ENCODE results near the gene TGM4. TPM values are rescaled to one million over a fixed set of nuclear protein-coding genes. Genes with fewer than 3 reads are reported as not detected.

Gene TGM4
- total and polyA plus RNA-seq, 10 of the 15 experiments (the other 5 are each of a cell fraction or from before 2014, with no cell fraction given) = not detected

- no peaks in the 10 kb centered on the region for H4K20me1 ChIP-seq (ENCODE audit: control insufficient read depth, insufficient read depth)
- SMC1A ChIA-PET (ENCODE audit: uncharacterized antibody, unreplicated experiment) = no interaction called here
- POLR2A ChIA-PET = interaction anchor here (0.5 kb wide), 1 partner anchor 16 kb away, joined by 4 read pairs; no protein-coding TSS in a partner anchor
- DNase-seq (ENCODE audit: low read depth, low spot score) = no peak
- TF ChIP-seq SMAD1 (IDR thresholded peaks at IDR 0.05; ENCODE audit: low read depth, partially characterized antibody) = no peak
- TF ChIP-seq RUNX3 (IDR thresholded peaks at IDR 0.05; ENCODE audit: low read length) = peak; percentile 38; the same call in 1 of the 2 replicates
- H3K36me3 ChIP-seq (ENCODE audit: control insufficient read depth in 2 of 2, insufficient read depth in 2 of 2, low read length in 1 of 2) = 0 out of 4 replicates have a peak, but pooled peaks cover 0 to 2% of the 10 kb centered on the region in 2 experiments
- no peaks in the 10 kb centered on the region for H3K9me3 ChIP-seq (replicated peaks; ENCODE audit: control insufficient read depth, insufficient read depth, low read length)
- H3K4me2 ChIP-seq (ENCODE audit: control insufficient read depth, insufficient read depth) = no peak overlapping the region
- H3K27me3 ChIP-seq (replicated peaks in 1 of 2; ENCODE audit: control insufficient read depth in 2 of 2, insufficient read depth in 2 of 2, low read length in 1 of 2) = no peaks in the 10 kb centered on the region
- no peak overlapping the region for H3K9ac ChIP-seq (ENCODE audit: control insufficient read depth, insufficient read depth, low read length)
- no peak for FAIRE-seq
- peaks cover 3% of the 10 kb centered on the region; the same call in 1 of the 2 replicates for H3K79me2 ChIP-seq (ENCODE audit: control insufficient read depth, insufficient read depth, low read length)
- CTCF ChIA-PET = interaction anchor here (1.1 to 1.6 kb wide), 2 partner anchors 47 to 48 kb away, joined by 3 to 6 read pairs; no protein-coding TSS in a partner anchor
- in situ Hi-C loops (cut with MboI) (no loop called here), intact Hi-C loops (cut with micrococcal nuclease; ENCODE audit: unreplicated experiment) (no loop called here)
- no peak for ATAC-seq
- no peak overlapping the region for H3K27ac ChIP-seq (ENCODE audit: control insufficient read depth, insufficient read depth)
- BruUV-seq (replicated peaks) = no TSS peak
- no peaks in the 10 kb centered on the region for H3K4me1 ChIP-seq (ENCODE audit: control insufficient read depth, insufficient read depth, low read length)
- H2AFZ ChIP-seq (ENCODE audit: control insufficient read depth, low read depth, low read length) = no peak overlapping the region
- no peak overlapping the region for H3K4me3 ChIP-seq
- RAD21 ChIA-PET (ENCODE audit: unreplicated experiment) = no interaction called here
- WGBS (ENCODE audit: insufficient coverage, insufficient replicate concordance, low lambda C conversion rate, missing lambda C conversion rate) = 76% methylated on average over 7 of the region's 7 CpGs
Measured at GRCh38 chr3:44865272-44866035, 9.0 kb upstream of the TGM4 start.

- Histone ChIP-seq H3K4me1 (ENCODE audit: control insufficient read depth, insufficient read depth, low read length) (no peaks in the 10 kb centered on the region), H3K27ac (ENCODE audit: control insufficient read depth, insufficient read depth) (no peak overlapping the region), H3K9ac (ENCODE audit: control insufficient read depth, insufficient read depth, low read length) (no peak overlapping the region), H3K27me3 (replicated peaks in 1 of 2; ENCODE audit: control insufficient read depth in 2 of 2, insufficient read depth in 2 of 2, low read length in 1 of 2) (no peaks in the 10 kb centered on the region), H3K79me2 (ENCODE audit: control insufficient read depth, insufficient read depth, low read length) (peaks cover under 1% of the 10 kb centered on the region; the same call in 1 of the 2 replicates), H3K4me2 (ENCODE audit: control insufficient read depth, insufficient read depth) (no peak overlapping the region), H2AFZ (ENCODE audit: control insufficient read depth, low read depth, low read length) (no peak overlapping the region), H4K20me1 (ENCODE audit: control insufficient read depth, insufficient read depth) (no peaks in the 10 kb centered on the region), H3K4me3 (no peak overlapping the region), H3K9me3 (replicated peaks; ENCODE audit: control insufficient read depth, insufficient read depth, low read length) (no peaks in the 10 kb centered on the region), H3K36me3 (ENCODE audit: control insufficient read depth in 2 of 2, insufficient read depth in 2 of 2, low read length in 1 of 2) (0 out of 4 replicates have a peak, but pooled peaks cover 0 to 2% of the 10 kb centered on the region in 2 experiments)
- no peak for ATAC-seq
- in situ Hi-C loops (cut with MboI) (no loop called here), intact Hi-C loops (cut with micrococcal nuclease; ENCODE audit: unreplicated experiment) (no loop called here)
- BruUV-seq (replicated peaks) = no TSS peak
- RAD21 ChIA-PET (ENCODE audit: unreplicated experiment) = no interaction called here
- POLR2A ChIA-PET = no interaction called here
- no peak for FAIRE-seq
- no peak for DNase-seq (ENCODE audit: low read depth, low spot score)
- 97% methylated on average over 7 of the region's 7 CpGs for WGBS (ENCODE audit: insufficient coverage, insufficient replicate concordance, low lambda C conversion rate, missing lambda C conversion rate)
- CTCF ChIA-PET = interaction anchor here (1.2 kb wide), 1 partner anchor 125 kb away, joined by 3 read pairs; no protein-coding TSS in a partner anchor
- SMC1A ChIA-PET (ENCODE audit: uncharacterized antibody, unreplicated experiment) = interaction anchor here (0.8 kb wide), 1 partner anchor 465 kb away, joined by 3 read pairs; no protein-coding TSS in a partner anchor
- TF ChIP-seq SMARCA5 (IDR thresholded peaks at IDR 0.05) = no peak
- TF ChIP-seq SPI1 (IDR thresholded peaks at IDR 0.05; ENCODE audit: borderline replicate concordance, insufficient read depth, low read depth, low read length) = no peak
- no peak for TF ChIP-seq RAD51 (IDR thresholded peaks at IDR 0.05)
- TF ChIP-seq GATAD2B (conservative IDR thresholded peaks at IDR 0.05; ENCODE audit: low read depth) = no peak
- TF ChIP-seq SUZ12 (IDR thresholded peaks at IDR 0.05; ENCODE audit: unreplicated experiment) = no peak
- no peak for TF ChIP-seq MEF2A (IDR thresholded peaks at IDR 0.05; ENCODE audit: insufficient read depth, low read depth, low read length)
- TF ChIP-seq ZNF687 (IDR thresholded peaks at IDR 0.05) = no peak
- TF ChIP-seq MAX (IDR thresholded peaks at IDR 0.05; ENCODE audit: low read depth, low read length) = no peak
- no peak for TF ChIP-seq ZNF24 (IDR thresholded peaks at IDR 0.05)
- TF ChIP-seq TCF12 (IDR thresholded peaks at IDR 0.05; ENCODE audit: low read depth, low read length) = no peak
Measured at GRCh38 chr3:44867421-44868111, 6.8 kb upstream of the TGM4 start.

Data from GM12878 (cell line).